Stimulated activated CD4-positive, alpha-beta T cell treated with anti-CD3 and anti-CD28 coated beads, TNF-alpha, amount 100 ng/mL, for 4 hours (primary cell): ENCODE results near the gene MRPL40.

Experiments
- DNase-seq, 3 experiments: peaks; one replicate each; pipeline ENCODE4 v3.0.0-alpha.2; 2020; ENCODE audit warnings: low read depth in 3 of 3

The MRPL40 gene

GRCh38 chr22:19480789-19481188 is 48.4 kb downstream of the MRPL40 start:
- DNase-seq = no peak

GRCh38 chr22:19482297-19482696 is 50.0 kb downstream of the MRPL40 start:
- no peak for DNase-seq

- DNase-seq = no peak
Observed at GRCh38 chr22:19483481-19484244, 51.3 kb downstream of the MRPL40 start.
